PFSK-1 (cell line): ENCODE measurements around the gene CTTNBP2.

Source experiments
- FOXP2 ChIP-seq: optimal IDR thresholded peaks from 2 replicates; pipeline ENCODE3; 2011; ENCODE audit warnings: borderline replicate concordance, control low read depth, inconsistent platforms; ENCODE audit not compliant: insufficient read depth; ENCODE audit errors: extremely low read length, extremely low read depth
- POLR2AphosphoS5 ChIP-seq: IDR thresholded peaks from 2 replicates; pipeline ENCODE4 v1.6.1; 2012; ENCODE audit warnings: low read depth, mild to moderate bottlenecking, control low read depth, low read length, moderate library complexity
- SIN3A ChIP-seq: IDR thresholded peaks from 2 replicates; pipeline ENCODE4 v1.6.1; 2012; ENCODE audit warnings: mild to moderate bottlenecking, low read length, moderate library complexity, borderline replicate concordance; ENCODE audit not compliant: insufficient read depth
- TAF1 ChIP-seq: IDR thresholded peaks from 2 replicates; pipeline ENCODE4 v1.6.1; 2012; ENCODE audit warnings: low read length, control low read depth, borderline replicate concordance; ENCODE audit not compliant: insufficient read depth
- TF ChIP-seq, protein P1 (sequence below), 2 experiments: IDR thresholded peaks; 2 replicates each; pipeline versions ENCODE4 v1.6.1 to v1.8.0; 2011 to 2012; ENCODE audit warnings: low read depth in 2 of 2, low read length in 2 of 2, control low read depth in 1 of 2, inconsistent platforms in 1 of 2, mild to moderate bottlenecking in 1 of 2, moderate library complexity in 1 of 2; ENCODE audit not compliant: insufficient read depth in 1 of 2

CTTNBP2 gene

DNA sequence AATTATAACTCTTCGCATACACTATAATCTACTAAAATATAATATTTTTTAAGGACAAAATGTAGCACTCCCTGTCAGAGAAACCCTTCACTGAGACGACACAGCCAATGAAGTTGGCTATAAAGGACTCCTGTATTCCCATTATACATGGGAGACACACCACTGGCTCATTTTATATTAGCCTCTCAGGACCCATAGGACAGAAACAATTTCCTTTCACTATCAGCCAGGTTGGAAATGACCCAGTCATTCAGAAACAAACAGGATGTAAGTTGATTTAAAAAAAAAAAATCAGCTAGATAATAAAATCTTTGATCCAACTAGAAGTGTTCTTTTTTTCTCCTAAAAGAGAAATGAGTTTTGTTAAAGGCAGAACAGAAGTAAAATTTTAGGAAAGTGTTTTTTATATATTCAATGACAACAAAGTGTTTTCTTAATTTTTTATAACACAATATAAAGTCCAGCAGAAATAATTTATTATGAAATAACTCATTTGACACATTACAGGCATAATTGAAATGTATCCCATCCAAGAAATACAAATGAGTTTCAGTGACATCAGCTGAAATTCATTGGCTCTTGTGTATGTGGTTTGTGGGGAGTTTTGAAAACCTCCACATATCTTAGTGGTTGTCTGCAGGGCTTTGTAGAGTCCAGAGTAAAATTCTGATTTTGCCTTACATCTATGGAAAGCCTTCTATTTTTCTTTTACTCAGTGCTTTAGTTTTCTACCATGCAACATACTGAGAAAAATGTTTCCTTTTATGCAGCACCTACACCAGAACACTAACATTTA, 64.1 kb downstream of the CTTNBP2 start:
- TF ChIP-seq POLR2AphosphoS5 (no peak), SIN3A (no peak), TAF1 (no peak), FOXP2 (no peak)
- TF ChIP-seq, protein P1, sequence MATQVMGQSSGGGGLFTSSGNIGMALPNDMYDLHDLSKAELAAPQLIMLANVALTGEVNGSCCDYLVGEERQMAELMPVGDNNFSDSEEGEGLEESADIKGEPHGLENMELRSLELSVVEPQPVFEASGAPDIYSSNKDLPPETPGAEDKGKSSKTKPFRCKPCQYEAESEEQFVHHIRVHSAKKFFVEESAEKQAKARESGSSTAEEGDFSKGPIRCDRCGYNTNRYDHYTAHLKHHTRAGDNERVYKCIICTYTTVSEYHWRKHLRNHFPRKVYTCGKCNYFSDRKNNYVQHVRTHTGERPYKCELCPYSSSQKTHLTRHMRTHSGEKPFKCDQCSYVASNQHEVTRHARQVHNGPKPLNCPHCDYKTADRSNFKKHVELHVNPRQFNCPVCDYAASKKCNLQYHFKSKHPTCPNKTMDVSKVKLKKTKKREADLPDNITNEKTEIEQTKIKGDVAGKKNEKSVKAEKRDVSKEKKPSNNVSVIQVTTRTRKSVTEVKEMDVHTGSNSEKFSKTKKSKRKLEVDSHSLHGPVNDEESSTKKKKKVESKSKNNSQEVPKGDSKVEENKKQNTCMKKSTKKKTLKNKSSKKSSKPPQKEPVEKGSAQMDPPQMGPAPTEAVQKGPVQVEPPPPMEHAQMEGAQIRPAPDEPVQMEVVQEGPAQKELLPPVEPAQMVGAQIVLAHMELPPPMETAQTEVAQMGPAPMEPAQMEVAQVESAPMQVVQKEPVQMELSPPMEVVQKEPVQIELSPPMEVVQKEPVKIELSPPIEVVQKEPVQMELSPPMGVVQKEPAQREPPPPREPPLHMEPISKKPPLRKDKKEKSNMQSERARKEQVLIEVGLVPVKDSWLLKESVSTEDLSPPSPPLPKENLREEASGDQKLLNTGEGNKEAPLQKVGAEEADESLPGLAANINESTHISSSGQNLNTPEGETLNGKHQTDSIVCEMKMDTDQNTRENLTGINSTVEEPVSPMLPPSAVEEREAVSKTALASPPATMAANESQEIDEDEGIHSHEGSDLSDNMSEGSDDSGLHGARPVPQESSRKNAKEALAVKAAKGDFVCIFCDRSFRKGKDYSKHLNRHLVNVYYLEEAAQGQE (IDR thresholded peaks at IDR 0.05; ENCODE audit: insufficient read depth in 1 of 2, low read depth in 2 of 2, low read length in 2 of 2): no peak

DNA sequence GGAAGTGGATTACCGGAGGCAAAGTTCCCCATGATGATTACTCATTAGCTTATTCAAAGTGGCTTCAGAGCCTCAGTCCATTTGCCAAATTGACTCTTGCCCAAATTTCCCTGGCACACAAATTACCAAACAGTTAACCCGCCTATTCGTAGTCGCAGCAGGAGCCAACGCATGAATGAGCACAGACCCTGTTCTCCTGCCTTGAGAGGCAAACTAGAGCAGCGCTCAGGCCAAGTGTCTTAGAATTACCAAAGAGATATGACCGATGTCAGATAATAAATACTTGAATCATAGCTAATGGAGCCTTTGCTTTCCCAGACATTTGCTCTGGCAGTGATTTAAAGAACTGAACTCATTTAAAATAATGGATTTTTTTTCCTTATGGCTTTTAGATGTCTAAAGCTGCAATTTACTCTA, 64.9 kb downstream of the CTTNBP2 start:
- TF ChIP-seq, protein P1 (IDR thresholded peaks at IDR 0.05; ENCODE audit: insufficient read depth in 1 of 2, low read depth in 2 of 2, low read length in 2 of 2): no peak
- TF ChIP-seq FOXP2: no peak
- TF ChIP-seq SIN3A: no peak
- TF ChIP-seq TAF1: no peak
- no peak for TF ChIP-seq POLR2AphosphoS5

DNA sequence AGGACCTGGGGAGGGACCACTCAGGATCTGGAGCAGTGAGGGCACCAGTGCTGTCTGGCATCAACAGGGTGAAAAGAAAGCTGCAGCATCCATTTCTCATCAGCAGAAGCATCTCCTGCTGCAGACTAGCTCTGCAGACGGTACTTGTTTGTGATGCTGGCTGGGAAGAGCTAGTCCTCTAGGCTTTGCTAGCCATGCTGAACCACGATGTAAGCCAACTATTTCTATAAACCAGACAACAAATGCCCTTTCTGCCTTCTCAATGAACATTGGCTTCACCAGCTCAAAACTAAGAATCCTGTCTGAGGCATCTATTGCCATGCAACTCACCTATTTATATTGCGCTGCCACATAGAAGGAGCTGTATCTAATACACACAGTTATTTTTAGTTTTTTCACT, 65.6 kb downstream of the CTTNBP2 start:
- TF ChIP-seq FOXP2 (no peak), TAF1 (no peak), SIN3A (no peak), POLR2AphosphoS5 (no peak)
- TF ChIP-seq, protein P1 (IDR thresholded peaks at IDR 0.05; ENCODE audit: insufficient read depth in 1 of 2, low read depth in 2 of 2, low read length in 2 of 2): no peak

DNA sequence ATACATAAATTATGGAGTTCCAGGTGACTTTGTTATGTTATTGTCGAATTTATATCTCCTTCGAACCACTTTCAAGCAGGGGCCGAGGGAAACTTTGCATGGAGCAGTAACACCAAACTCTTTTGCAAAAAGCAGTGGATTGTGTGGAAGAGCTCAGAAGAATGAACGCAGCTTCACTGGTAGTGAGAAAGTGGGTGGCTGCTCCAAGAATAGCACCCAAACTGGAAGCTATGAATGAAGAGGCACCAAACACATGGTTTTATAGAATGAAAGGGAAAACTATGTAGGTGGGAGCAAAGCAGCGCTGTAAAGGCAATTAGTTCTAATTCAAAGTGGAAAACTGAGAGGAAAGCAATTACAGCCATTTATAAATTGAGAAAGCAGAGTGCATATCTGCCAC, 67.2 kb downstream of the CTTNBP2 start:
- TF ChIP-seq TAF1 (no peak), FOXP2 (no peak), SIN3A (no peak), POLR2AphosphoS5 (no peak)
- TF ChIP-seq, protein P1 (IDR thresholded peaks at IDR 0.05; ENCODE audit: insufficient read depth in 1 of 2, low read depth in 2 of 2, low read length in 2 of 2): no peak
